ENCODE results near the gene RDH12. TPM values are rescaled to one million over a fixed set of nuclear protein-coding genes. Genes with fewer than 3 reads are reported as not detected.

The RDH12 gene
- total RNA-seq, 2 experiments from 2014 or later: not detected

- Histone ChIP-seq H3K4me1 (ENCODE audit: insufficient read depth, low read length, poor library complexity, severe bottlenecking) (no peaks in the 10 kb centered on the region), H3K4me2 (ENCODE audit: low read length) (no peak overlapping the region), H3K9me3 (ENCODE audit: low read length) (no peaks in the 10 kb centered on the region), H3K4me3 (ENCODE audit: low read depth, low read length, poor library complexity, severe bottlenecking) (no peak overlapping the region), H3K9me2 (ENCODE audit: insufficient read depth, low read length) (no peaks in the 10 kb centered on the region), H3K27ac (ENCODE audit: low read depth, low read length, poor library complexity, severe bottlenecking) (no peak overlapping the region), H4K20me1 (ENCODE audit: insufficient read depth, low read length) (no peaks in the 10 kb centered on the region), H3K36me3 (ENCODE audit: insufficient read depth, low read length) (peaks cover 72% of the 10 kb centered on the region), H3K79me2 (ENCODE audit: insufficient read depth, low read depth, low read length) (no peaks in the 10 kb centered on the region), H2AFZ (ENCODE audit: low read length) (no peak overlapping the region)
- no peak for TF ChIP-seq EZH2phosphoT487 (IDR thresholded peaks at IDR 0.05; ENCODE audit: borderline replicate concordance, low read depth, low read length)
- no peak for TF ChIP-seq CTCF (conservative IDR thresholded peaks at IDR 0.05; ENCODE audit: low read length)
- BruUV-seq (replicated peaks): no TSS peak
- intact Hi-C loops (cut with micrococcal nuclease; ENCODE audit: unreplicated experiment): no loop called here
- ChIA-PET CTCF (ENCODE audit: unreplicated experiment) (no interaction called here), POLR2A (no interaction called here)
- no peak for DNase-seq (ENCODE audit: low spot score)
These were observed 58.2 kb downstream of the RDH12 start for GRCh38 chr14:67759916-67760315.

- TF ChIP-seq CTCF (conservative IDR thresholded peaks at IDR 0.05; ENCODE audit: low read length) (no peak), EZH2phosphoT487 (IDR thresholded peaks at IDR 0.05; ENCODE audit: borderline replicate concordance, low read depth, low read length) (no peak)
- intact Hi-C loops (cut with micrococcal nuclease; ENCODE audit: unreplicated experiment): no loop called here
- Histone ChIP-seq H4K20me1 (ENCODE audit: insufficient read depth, low read length) (no peaks in the 10 kb centered on the region), H3K79me2 (ENCODE audit: insufficient read depth, low read depth, low read length) (no peaks in the 10 kb centered on the region), H3K4me3 (ENCODE audit: low read depth, low read length, poor library complexity, severe bottlenecking) (no peak overlapping the region), H3K27ac (ENCODE audit: low read depth, low read length, poor library complexity, severe bottlenecking) (no peak overlapping the region), H3K36me3 (ENCODE audit: insufficient read depth, low read length) (peaks cover 78% of the 10 kb centered on the region), H3K9me2 (ENCODE audit: insufficient read depth, low read length) (no peaks in the 10 kb centered on the region), H3K4me2 (ENCODE audit: low read length) (no peak overlapping the region), H2AFZ (ENCODE audit: low read length) (no peak overlapping the region), H3K4me1 (ENCODE audit: insufficient read depth, low read length, poor library complexity, severe bottlenecking) (no peaks in the 10 kb centered on the region), H3K9me3 (ENCODE audit: low read length) (no peaks in the 10 kb centered on the region)
- CTCF ChIA-PET (ENCODE audit: unreplicated experiment): no interaction called here
- no peak for DNase-seq (ENCODE audit: low spot score)
- POLR2A ChIA-PET: interaction anchor here (0.6 kb wide), 1 partner anchor 1886 kb away, joined by 4 read pairs; no protein-coding TSS in a partner anchor
- BruUV-seq (replicated peaks): no TSS peak
These were observed 60.4 kb downstream of the RDH12 start for GRCh38 chr14:67762051-67762450.

- Histone ChIP-seq H2AFZ (ENCODE audit: low read length) (no peak overlapping the region), H3K4me2 (ENCODE audit: low read length) (no peak overlapping the region), H3K9me3 (ENCODE audit: low read length) (no peaks in the 10 kb centered on the region), H3K27ac (ENCODE audit: low read depth, low read length, poor library complexity, severe bottlenecking) (no peak overlapping the region), H4K20me1 (ENCODE audit: insufficient read depth, low read length) (no peaks in the 10 kb centered on the region), H3K4me1 (ENCODE audit: insufficient read depth, low read length, poor library complexity, severe bottlenecking) (no peaks in the 10 kb centered on the region), H3K36me3 (ENCODE audit: insufficient read depth, low read length) (peaks cover 81% of the 10 kb centered on the region), H3K4me3 (ENCODE audit: low read depth, low read length, poor library complexity, severe bottlenecking) (no peak overlapping the region), H3K79me2 (ENCODE audit: insufficient read depth, low read depth, low read length) (no peaks in the 10 kb centered on the region), H3K9me2 (ENCODE audit: insufficient read depth, low read length) (no peaks in the 10 kb centered on the region)
- ChIA-PET CTCF (ENCODE audit: unreplicated experiment) (no interaction called here), POLR2A (no interaction called here)
- DNase-seq (ENCODE audit: low spot score): no peak
- intact Hi-C loops (cut with micrococcal nuclease; ENCODE audit: unreplicated experiment): no loop called here
- no TSS peak for BruUV-seq (replicated peaks)
- TF ChIP-seq EZH2phosphoT487 (IDR thresholded peaks at IDR 0.05; ENCODE audit: borderline replicate concordance, low read depth, low read length) (no peak), CTCF (conservative IDR thresholded peaks at IDR 0.05; ENCODE audit: low read length) (no peak)
These were observed 61.6 kb downstream of the RDH12 start for GRCh38 chr14:67763158-67763822.
